ENCODE results near the gene TXNDC5. TPM values are rescaled to one million over a fixed set of nuclear protein-coding genes. Genes with fewer than 3 reads are reported as not detected.

TXNDC5 gene
- total RNA-seq, 1 donor from 2014 or later = 193 TPM

GRCh38 chr6:7953753-7954152 lies 43.2 kb upstream of the TXNDC5 start:
- Histone ChIP-seq H3K4me1 (ENCODE audit: insufficient read depth, low read length) (no peaks in the 10 kb centered on the region), H4K20me1 (ENCODE audit: insufficient read depth, low read length) (no peaks in the 10 kb centered on the region), H3K4me3 (ENCODE audit: insufficient read depth, low read depth, low read length) (no peak overlapping the region), H3K27me3 (ENCODE audit: insufficient read depth, low read length) (no peaks in the 10 kb centered on the region), H3K4me2 (ENCODE audit: low read length) (no peak overlapping the region), H3K27ac (ENCODE audit: low read depth, low read length) (no peak overlapping the region), H3K79me2 (ENCODE audit: insufficient read depth, low read length) (no peaks in the 10 kb centered on the region), H3K9ac (ENCODE audit: low read length) (no peak overlapping the region), H3K9me3 (ENCODE audit: insufficient read depth, low read depth, low read length) (no peaks in the 10 kb centered on the region), H2AFZ (ENCODE audit: low read depth, low read length) (no peak overlapping the region), H3K36me3 (ENCODE audit: insufficient read depth, low read length) (no peaks in the 10 kb centered on the region)
- H3K4me3 Mint-ChIP-seq (ENCODE audit: unreplicated experiment) = no peak overlapping the region
- FAIRE-seq (no peak), DNase-seq (ENCODE audit: low read depth) (no peak)
- peaks cover 4% of the 10 kb centered on the region for H3K36me3 Mint-ChIP-seq (ENCODE audit: low read depth, unreplicated experiment)
- peaks cover 3% of the 10 kb centered on the region for H3K9me3 Mint-ChIP-seq (ENCODE audit: unreplicated experiment)
- no peaks in the 10 kb centered on the region for H3K4me1 Mint-ChIP-seq (ENCODE audit: low read depth, unreplicated experiment)
- no peak overlapping the region for H3K27ac Mint-ChIP-seq (ENCODE audit: unreplicated experiment)
- no peak for TF ChIP-seq CTCF (IDR thresholded peaks at IDR 0.05; ENCODE audit: insufficient read depth, low read depth, low read length)
- TF ChIP-seq EZH2 (IDR thresholded peaks at IDR 0.05; ENCODE audit: insufficient read depth, low read length) = no peak
- H3K27me3 Mint-ChIP-seq (ENCODE audit: low read depth, unreplicated experiment) = no peaks in the 10 kb centered on the region

- DNase-seq (ENCODE audit: low read depth) (no peak), FAIRE-seq (no peak)
- Mint-ChIP-seq H3K27me3 (ENCODE audit: low read depth, unreplicated experiment) (no peaks in the 10 kb centered on the region), H3K36me3 (ENCODE audit: low read depth, unreplicated experiment) (no peaks in the 10 kb centered on the region), H3K27ac (ENCODE audit: unreplicated experiment) (peak overlapping the region; percentile 6), H3K9me3 (ENCODE audit: unreplicated experiment) (peaks cover 4% of the 10 kb centered on the region), H3K4me3 (ENCODE audit: unreplicated experiment) (no peak overlapping the region), H3K4me1 (ENCODE audit: low read depth, unreplicated experiment) (peaks cover 8% of the 10 kb centered on the region)
- no peaks in the 10 kb centered on the region for H4K20me1 ChIP-seq (ENCODE audit: insufficient read depth, low read length)
- no peaks in the 10 kb centered on the region for H3K79me2 ChIP-seq (ENCODE audit: insufficient read depth, low read length)
- peak overlapping the region; percentile 21 for H2AFZ ChIP-seq (ENCODE audit: low read depth, low read length)
- no peaks in the 10 kb centered on the region for H3K9me3 ChIP-seq (ENCODE audit: insufficient read depth, low read depth, low read length)
- no peak overlapping the region for H3K27ac ChIP-seq (ENCODE audit: low read depth, low read length)
- no peak overlapping the region for H3K4me2 ChIP-seq (ENCODE audit: low read length)
- TF ChIP-seq CTCF (IDR thresholded peaks at IDR 0.05; ENCODE audit: insufficient read depth, low read depth, low read length) = no peak
- TF ChIP-seq EZH2 (IDR thresholded peaks at IDR 0.05; ENCODE audit: insufficient read depth, low read length) = no peak
- no peaks in the 10 kb centered on the region for H3K4me1 ChIP-seq (ENCODE audit: insufficient read depth, low read length)
- no peak overlapping the region for H3K9ac ChIP-seq (ENCODE audit: low read length)
- H3K36me3 ChIP-seq (ENCODE audit: insufficient read depth, low read length) = no peaks in the 10 kb centered on the region
- peaks cover 4% of the 10 kb centered on the region for H3K27me3 ChIP-seq (ENCODE audit: insufficient read depth, low read length)
- no peak overlapping the region for H3K4me3 ChIP-seq (ENCODE audit: insufficient read depth, low read depth, low read length)
These were observed 29.3 kb upstream of the TXNDC5 start for GRCh38 chr6:7939864-7940228.

DNA sequence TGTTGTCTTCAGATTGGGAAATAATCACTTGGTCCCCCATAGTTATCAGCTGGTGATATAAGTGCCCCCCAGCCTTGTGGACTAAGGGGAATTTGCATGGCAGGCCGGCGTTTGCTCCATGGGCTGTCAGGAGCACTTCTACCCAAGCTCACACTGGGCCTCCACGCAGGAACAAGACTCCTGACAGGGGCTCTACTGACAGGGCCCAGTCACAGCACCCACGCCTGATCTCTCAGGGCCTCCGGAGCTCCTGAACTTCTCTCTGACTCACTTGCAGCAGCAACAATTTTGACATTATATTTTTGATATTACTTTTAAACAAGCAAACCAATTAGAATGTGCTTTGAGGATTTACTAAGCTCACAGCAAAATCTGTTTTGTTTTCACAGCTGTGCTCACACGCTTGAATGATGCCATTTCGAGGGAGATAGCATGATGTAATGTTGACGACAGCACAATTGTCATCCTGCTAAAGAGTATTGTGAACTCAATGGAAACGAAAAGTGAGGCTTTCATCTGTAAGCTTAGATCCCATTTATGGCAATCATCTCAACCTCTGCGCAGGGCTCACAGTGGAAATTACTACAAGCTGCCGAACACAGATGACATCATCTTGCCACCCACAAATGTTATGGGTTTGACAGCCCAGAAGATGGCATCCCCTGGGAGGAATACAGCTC lies 28.7 kb upstream of the TXNDC5 start:
- DNase-seq (ENCODE audit: low read depth) (no peak), FAIRE-seq (no peak)
- Histone ChIP-seq H3K4me1 (ENCODE audit: insufficient read depth, low read length) (no peaks in the 10 kb centered on the region), H3K36me3 (ENCODE audit: insufficient read depth, low read length) (no peaks in the 10 kb centered on the region), H3K9me3 (ENCODE audit: insufficient read depth, low read depth, low read length) (no peaks in the 10 kb centered on the region), H3K4me3 (ENCODE audit: insufficient read depth, low read depth, low read length) (no peak overlapping the region), H2AFZ (ENCODE audit: low read depth, low read length) (peak overlapping the region; percentile 34), H3K27me3 (ENCODE audit: insufficient read depth, low read length) (peaks cover 4% of the 10 kb centered on the region), H3K9ac (ENCODE audit: low read length) (no peak overlapping the region), H3K79me2 (ENCODE audit: insufficient read depth, low read length) (no peaks in the 10 kb centered on the region), H4K20me1 (ENCODE audit: insufficient read depth, low read length) (no peaks in the 10 kb centered on the region), H3K27ac (ENCODE audit: low read depth, low read length) (no peak overlapping the region), H3K4me2 (ENCODE audit: low read length) (no peak overlapping the region)
- Mint-ChIP-seq H3K9me3 (ENCODE audit: unreplicated experiment) (peaks cover 4% of the 10 kb centered on the region), H3K4me1 (ENCODE audit: low read depth, unreplicated experiment) (peaks cover 8% of the 10 kb centered on the region), H3K27me3 (ENCODE audit: low read depth, unreplicated experiment) (no peaks in the 10 kb centered on the region), H3K27ac (ENCODE audit: unreplicated experiment) (peak overlapping the region; percentile 6), H3K4me3 (ENCODE audit: unreplicated experiment) (no peak overlapping the region), H3K36me3 (ENCODE audit: low read depth, unreplicated experiment) (no peaks in the 10 kb centered on the region)
- TF ChIP-seq EZH2 (IDR thresholded peaks at IDR 0.05; ENCODE audit: insufficient read depth, low read length) (no peak), CTCF (IDR thresholded peaks at IDR 0.05; ENCODE audit: insufficient read depth, low read depth, low read length) (no peak)
